Measurements from ENCODE around the gene BSN.

The BSN gene

DNA sequence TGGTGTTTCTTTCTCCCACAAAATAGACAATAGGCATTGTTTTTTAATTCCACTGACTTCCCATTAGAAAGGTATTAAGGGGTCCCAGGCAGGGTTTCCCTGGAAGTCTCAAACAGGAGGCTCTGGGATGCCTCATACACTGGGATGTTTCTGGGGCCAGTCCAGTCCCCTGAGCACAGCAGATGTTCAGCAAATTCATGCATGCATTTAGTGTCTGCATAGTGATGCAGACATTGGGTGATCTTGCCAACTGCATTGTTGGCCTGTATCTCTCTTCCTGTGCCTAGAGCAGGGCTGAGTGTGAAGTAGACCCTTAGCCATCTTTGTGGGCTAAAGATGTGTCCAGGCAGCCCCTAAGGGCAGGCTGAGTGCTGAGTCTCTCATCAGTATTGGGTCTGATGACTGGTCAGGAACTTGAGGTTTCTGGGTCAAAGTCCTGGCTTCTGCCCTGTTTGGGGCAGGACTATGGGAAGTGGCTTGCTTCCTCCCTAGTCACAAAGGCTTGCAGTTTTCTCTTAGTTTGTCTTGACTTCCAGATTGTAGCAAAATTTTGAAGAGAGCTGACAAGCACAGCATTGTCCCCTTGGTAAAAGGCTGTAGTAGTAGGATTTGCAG, 56.5 kb downstream of the BSN start:
- Histone ChIP-seq H3K4me3 (ENCODE audit: insufficient read depth, low read length, poor library complexity, severe bottlenecking) (no peak overlapping the region), H3F3A (ENCODE audit: insufficient read depth) (no peaks in the 10 kb centered on the region), H3K36me3 (ENCODE audit: low read length) (no peaks in the 10 kb centered on the region), H3K27ac (ENCODE audit: low read depth, low read length) (no peak overlapping the region), H2AFZ (ENCODE audit: low read depth, low read length, severe bottlenecking) (no peak overlapping the region), H3K4me2 (ENCODE audit: low read depth, low read length, poor library complexity, severe bottlenecking) (no peak overlapping the region), H3K9ac (ENCODE audit: low read length) (no peak overlapping the region), H3K79me2 (ENCODE audit: insufficient read depth, low read length) (no peaks in the 10 kb centered on the region), H3K9me2 (replicated peaks; ENCODE audit: insufficient read depth, low read length) (no peaks in the 10 kb centered on the region), H3K9me3 (ENCODE audit: insufficient read depth, low read length) (no peaks in the 10 kb centered on the region), H4K20me1 (ENCODE audit: low read depth, low read length) (no peaks in the 10 kb centered on the region), H3K27me3 (ENCODE audit: low read length) (no peaks in the 10 kb centered on the region)
- TF ChIP-seq EZH2phosphoT487 (conservative IDR thresholded peaks at IDR 0.05; ENCODE audit: low read length), result no peak

DNA sequence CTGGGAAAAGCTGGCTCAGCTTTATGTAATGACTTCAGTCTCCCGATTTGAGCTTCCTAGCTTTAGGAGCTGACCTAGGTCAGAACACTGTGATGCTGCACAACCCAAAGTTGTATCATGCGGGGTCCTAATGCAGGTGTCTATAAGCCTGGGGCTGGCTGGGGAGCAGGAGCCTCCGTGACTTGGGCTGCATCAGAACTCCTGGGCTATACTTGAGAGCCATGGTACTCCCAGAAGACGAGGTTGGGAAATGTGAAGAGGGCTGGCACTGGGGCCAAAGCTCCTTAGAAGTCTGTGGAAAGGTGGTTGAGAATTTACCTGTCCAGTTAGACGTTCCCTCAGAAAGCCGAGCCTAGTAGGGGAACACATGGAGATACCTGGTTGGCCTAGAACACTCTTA, 57.0 kb downstream of the BSN start:
- no peak for TF ChIP-seq EZH2phosphoT487 (conservative IDR thresholded peaks at IDR 0.05; ENCODE audit: low read length)
- TF ChIP-seq, protein P1, sequence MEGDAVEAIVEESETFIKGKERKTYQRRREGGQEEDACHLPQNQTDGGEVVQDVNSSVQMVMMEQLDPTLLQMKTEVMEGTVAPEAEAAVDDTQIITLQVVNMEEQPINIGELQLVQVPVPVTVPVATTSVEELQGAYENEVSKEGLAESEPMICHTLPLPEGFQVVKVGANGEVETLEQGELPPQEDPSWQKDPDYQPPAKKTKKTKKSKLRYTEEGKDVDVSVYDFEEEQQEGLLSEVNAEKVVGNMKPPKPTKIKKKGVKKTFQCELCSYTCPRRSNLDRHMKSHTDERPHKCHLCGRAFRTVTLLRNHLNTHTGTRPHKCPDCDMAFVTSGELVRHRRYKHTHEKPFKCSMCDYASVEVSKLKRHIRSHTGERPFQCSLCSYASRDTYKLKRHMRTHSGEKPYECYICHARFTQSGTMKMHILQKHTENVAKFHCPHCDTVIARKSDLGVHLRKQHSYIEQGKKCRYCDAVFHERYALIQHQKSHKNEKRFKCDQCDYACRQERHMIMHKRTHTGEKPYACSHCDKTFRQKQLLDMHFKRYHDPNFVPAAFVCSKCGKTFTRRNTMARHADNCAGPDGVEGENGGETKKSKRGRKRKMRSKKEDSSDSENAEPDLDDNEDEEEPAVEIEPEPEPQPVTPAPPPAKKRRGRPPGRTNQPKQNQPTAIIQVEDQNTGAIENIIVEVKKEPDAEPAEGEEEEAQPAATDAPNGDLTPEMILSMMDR (IDR thresholded peaks at IDR 0.05; ENCODE audit: insufficient read depth, low read length, poor library complexity, severe bottlenecking), result no peak
- Histone ChIP-seq H3K4me2 (ENCODE audit: low read depth, low read length, poor library complexity, severe bottlenecking) (no peak overlapping the region), H4K20me1 (ENCODE audit: low read depth, low read length) (no peaks in the 10 kb centered on the region), H3K9ac (ENCODE audit: low read length) (no peak overlapping the region), H3F3A (ENCODE audit: insufficient read depth) (no peaks in the 10 kb centered on the region), H3K4me3 (ENCODE audit: insufficient read depth, low read length, poor library complexity, severe bottlenecking) (no peak overlapping the region), H3K27me3 (ENCODE audit: low read length) (no peaks in the 10 kb centered on the region), H2AFZ (ENCODE audit: low read depth, low read length, severe bottlenecking) (no peak overlapping the region), H3K27ac (ENCODE audit: low read depth, low read length) (no peak overlapping the region), H3K9me3 (ENCODE audit: insufficient read depth, low read length) (no peaks in the 10 kb centered on the region), H3K9me2 (replicated peaks; ENCODE audit: insufficient read depth, low read length) (no peaks in the 10 kb centered on the region), H3K36me3 (ENCODE audit: low read length) (no peaks in the 10 kb centered on the region), H3K79me2 (ENCODE audit: insufficient read depth, low read length) (no peaks in the 10 kb centered on the region)

DNA sequence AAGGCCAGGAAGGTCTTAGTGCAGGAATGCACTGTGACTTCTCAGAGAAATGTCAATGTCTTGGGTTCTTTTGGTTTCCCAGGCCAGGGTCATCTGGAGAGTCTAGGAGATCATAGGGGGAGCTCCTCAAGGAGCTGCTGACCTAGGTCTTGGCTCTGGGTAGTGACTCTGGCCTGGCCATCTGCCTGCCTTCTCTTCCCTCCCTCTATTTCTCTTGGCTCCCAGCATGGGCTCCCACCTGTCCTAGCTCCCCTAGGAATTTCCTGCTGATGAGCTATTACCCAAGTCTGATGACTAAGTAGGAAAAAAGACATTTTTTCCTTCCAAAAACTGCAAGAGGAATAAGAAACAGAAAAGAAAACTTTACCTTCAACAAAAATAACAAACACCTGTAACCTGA, 57.4 kb downstream of the BSN start:
- TF ChIP-seq, protein P1 (IDR thresholded peaks at IDR 0.05; ENCODE audit: insufficient read depth, low read length, poor library complexity, severe bottlenecking), result no peak
- no peak for TF ChIP-seq EZH2phosphoT487 (conservative IDR thresholded peaks at IDR 0.05; ENCODE audit: low read length)
- Histone ChIP-seq H3K9me2 (replicated peaks; ENCODE audit: insufficient read depth, low read length) (no peaks in the 10 kb centered on the region), H3K36me3 (ENCODE audit: low read length) (no peaks in the 10 kb centered on the region), H3K4me2 (ENCODE audit: low read depth, low read length, poor library complexity, severe bottlenecking) (no peak overlapping the region), H3K9ac (ENCODE audit: low read length) (no peak overlapping the region), H3K9me3 (ENCODE audit: insufficient read depth, low read length) (no peaks in the 10 kb centered on the region), H3F3A (ENCODE audit: insufficient read depth) (no peaks in the 10 kb centered on the region), H3K27ac (ENCODE audit: low read depth, low read length) (no peak overlapping the region), H2AFZ (ENCODE audit: low read depth, low read length, severe bottlenecking) (no peak overlapping the region), H3K79me2 (ENCODE audit: insufficient read depth, low read length) (no peaks in the 10 kb centered on the region), H4K20me1 (ENCODE audit: low read depth, low read length) (no peaks in the 10 kb centered on the region), H3K27me3 (ENCODE audit: low read length) (no peaks in the 10 kb centered on the region), H3K4me3 (ENCODE audit: insufficient read depth, low read length, poor library complexity, severe bottlenecking) (no peak overlapping the region)

DNA sequence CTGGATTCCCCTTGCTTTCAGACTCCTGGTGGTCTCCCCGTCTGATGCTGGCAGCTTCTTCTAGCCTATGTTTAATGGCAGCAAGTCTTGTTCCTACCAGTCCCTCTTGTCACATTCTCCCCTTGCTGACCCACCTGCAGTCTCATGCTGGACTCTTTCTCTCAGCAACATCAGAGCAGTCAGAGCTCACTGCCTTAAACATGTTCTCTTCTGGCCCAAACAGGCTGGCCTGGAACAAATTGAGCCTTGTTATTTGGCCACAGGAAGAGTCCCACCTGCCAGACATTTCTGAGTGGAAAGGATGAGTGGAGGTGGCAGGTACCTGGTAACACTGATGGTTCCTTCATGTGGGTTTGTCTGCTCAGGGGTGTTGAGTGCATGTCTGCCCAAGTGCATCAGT, 60.7 kb downstream of the BSN start:
- no peak for TF ChIP-seq EZH2phosphoT487 (conservative IDR thresholded peaks at IDR 0.05; ENCODE audit: low read length)
- TF ChIP-seq, protein P1 (IDR thresholded peaks at IDR 0.05; ENCODE audit: insufficient read depth, low read length, poor library complexity, severe bottlenecking), result no peak
- H2AFZ ChIP-seq (ENCODE audit: low read depth, low read length, severe bottlenecking), result no peak overlapping the region

More for the DNA sequence above, 60.7 kb downstream of the BSN start:
- Histone ChIP-seq H3K9ac (ENCODE audit: low read length) (no peak overlapping the region), H3K9me2 (replicated peaks; ENCODE audit: insufficient read depth, low read length) (no peaks in the 10 kb centered on the region), H3K27ac (ENCODE audit: low read depth, low read length) (no peak overlapping the region), H3K27me3 (ENCODE audit: low read length) (no peaks in the 10 kb centered on the region), H3K4me2 (ENCODE audit: low read depth, low read length, poor library complexity, severe bottlenecking) (no peak overlapping the region), H3K9me3 (ENCODE audit: insufficient read depth, low read length) (no peaks in the 10 kb centered on the region), H3K4me3 (ENCODE audit: insufficient read depth, low read length, poor library complexity, severe bottlenecking) (no peak overlapping the region), H4K20me1 (ENCODE audit: low read depth, low read length) (no peaks in the 10 kb centered on the region), H3K79me2 (ENCODE audit: insufficient read depth, low read length) (no peaks in the 10 kb centered on the region), H3K36me3 (ENCODE audit: low read length) (no peaks in the 10 kb centered on the region), H3F3A (ENCODE audit: insufficient read depth) (no peaks in the 10 kb centered on the region)

All from SU-DHL-6 (cell line).